ENCODE measurements around the gene TLL2. TPM values are rescaled to one million over a fixed set of nuclear protein-coding genes. Genes with fewer than 3 reads are reported as not detected.

TLL2 gene
- total RNA-seq, 1 donor from 2014 or later, result under 0.01 TPM

- no peak for DNase-seq (ENCODE audit: low read depth in 2 of 2)
These were observed 6.7 kb downstream of the TLL2 start for GRCh38 chr10:96507044-96507443.

- DNase-seq (ENCODE audit: low read depth in 2 of 2), result no peak
These were observed 8.3 kb downstream of the TLL2 start for GRCh38 chr10:96505150-96506136.

GRCh38 chr10:96502561-96503282 is 11.0 kb downstream of the TLL2 start:
- no peak for DNase-seq (ENCODE audit: low read depth in 2 of 2)

- DNase-seq (ENCODE audit: low read depth in 2 of 2), result no peak
These were observed 11.7 kb downstream of the TLL2 start for GRCh38 chr10:96501985-96502384.

- DNase-seq (ENCODE audit: low read depth in 2 of 2), result no peak
These were observed 13.2 kb downstream of the TLL2 start for GRCh38 chr10:96500519-96500918.

- DNase-seq (ENCODE audit: low read depth in 2 of 2), result no peak
These were observed 13.7 kb downstream of the TLL2 start for GRCh38 chr10:96500050-96500449.

GRCh38 chr10:96497391-96497790 is 16.3 kb downstream of the TLL2 start:
- DNase-seq (ENCODE audit: low read depth in 2 of 2), result no peak

- DNase-seq (ENCODE audit: low read depth in 2 of 2), result peak; percentile 50 to 51
These were observed 17.3 kb downstream of the TLL2 start for GRCh38 chr10:96496281-96496925.

GRCh38 chr10:96495544-96495943 is 18.2 kb downstream of the TLL2 start:
- DNase-seq (ENCODE audit: low read depth in 2 of 2), result no peak

GRCh38 chr10:96494694-96495093 is 19.0 kb downstream of the TLL2 start:
- DNase-seq (ENCODE audit: low read depth in 2 of 2), result no peak

GRCh38 chr10:96493871-96494525 is 19.7 kb downstream of the TLL2 start:
- no peak for DNase-seq (ENCODE audit: low read depth in 2 of 2)

GRCh38 chr10:96493254-96493653 is 20.5 kb downstream of the TLL2 start:
- DNase-seq (ENCODE audit: low read depth in 2 of 2), result no peak

GRCh38 chr10:96491303-96491702 is 22.4 kb downstream of the TLL2 start:
- DNase-seq (ENCODE audit: low read depth in 2 of 2), result peak in 1 of 2 donors; percentile 15

GRCh38 chr10:96488161-96488935 is 25.4 kb downstream of the TLL2 start:
- no peak for DNase-seq (ENCODE audit: low read depth in 2 of 2)

- no peak for DNase-seq (ENCODE audit: low read depth in 2 of 2)
These were observed 30.7 kb downstream of the TLL2 start for GRCh38 chr10:96482815-96483588.

- DNase-seq (ENCODE audit: low read depth in 2 of 2), result no peak
These were observed 35.4 kb downstream of the TLL2 start for GRCh38 chr10:96478355-96478754.

GRCh38 chr10:96473866-96474265 is 39.9 kb downstream of the TLL2 start:
- DNase-seq (ENCODE audit: low read depth in 2 of 2), result no peak

- peak; percentile 47 to 52 for DNase-seq (ENCODE audit: low read depth in 2 of 2)
These were observed 43.5 kb downstream of the TLL2 start for GRCh38 chr10:96470116-96470743.

- DNase-seq (ENCODE audit: low read depth in 2 of 2), result no peak
These were observed 44.9 kb downstream of the TLL2 start for GRCh38 chr10:96468845-96469244.
